HG03460 (cell line): ENCODE data around the gene ANKLE1.
"Not testable (repeated sequence)": the region's sequence is repeated elsewhere in the genome, so short reads cannot be mapped to it uniquely, and the experiment has no call there.

ENCODE experiments used
- ATAC-seq: cut with Tn5 transposase; IDR thresholded peaks from one replicate; pipeline ENCODE4 v1.9.1; 2021; ENCODE audit not compliant: unreplicated experiment

The ANKLE1 gene

DNA sequence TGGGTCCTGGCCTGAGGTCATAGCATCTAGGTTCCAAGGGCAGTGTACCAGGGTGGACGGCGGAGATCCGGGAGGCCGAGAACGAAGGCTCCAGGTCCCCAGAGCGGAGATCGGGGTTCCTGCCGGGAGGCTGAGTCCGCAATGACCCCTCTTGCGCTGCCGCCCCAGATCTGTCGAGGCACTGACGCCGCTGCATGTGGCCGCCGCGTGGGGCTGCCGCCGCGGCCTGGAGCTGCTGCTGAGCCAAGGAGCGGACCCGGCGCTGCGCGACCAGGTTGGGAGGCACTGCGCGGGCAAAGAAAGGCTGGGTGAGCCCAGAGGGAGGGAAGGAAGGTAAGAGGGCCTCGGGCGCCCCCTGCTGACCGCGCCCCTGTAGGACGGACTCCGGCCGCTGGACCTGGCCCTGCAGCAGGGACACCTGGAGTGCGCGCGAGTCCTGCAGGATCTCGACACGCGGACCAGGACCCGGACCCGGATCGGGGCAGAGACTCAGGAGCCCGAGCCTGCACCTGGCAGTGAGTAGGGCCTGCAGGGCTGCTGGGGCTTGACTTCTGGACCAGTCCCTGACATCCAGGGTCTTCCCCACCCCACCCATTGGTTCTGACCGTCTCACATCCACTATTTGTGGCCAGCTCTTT lies 906 bp downstream of the ANKLE1 start:
- peak; percentile 72 for ATAC-seq

GRCh38 chr19:17283504-17283996 lies 1.8 kb downstream of the ANKLE1 start:
- ATAC-seq, result no peak

DNA sequence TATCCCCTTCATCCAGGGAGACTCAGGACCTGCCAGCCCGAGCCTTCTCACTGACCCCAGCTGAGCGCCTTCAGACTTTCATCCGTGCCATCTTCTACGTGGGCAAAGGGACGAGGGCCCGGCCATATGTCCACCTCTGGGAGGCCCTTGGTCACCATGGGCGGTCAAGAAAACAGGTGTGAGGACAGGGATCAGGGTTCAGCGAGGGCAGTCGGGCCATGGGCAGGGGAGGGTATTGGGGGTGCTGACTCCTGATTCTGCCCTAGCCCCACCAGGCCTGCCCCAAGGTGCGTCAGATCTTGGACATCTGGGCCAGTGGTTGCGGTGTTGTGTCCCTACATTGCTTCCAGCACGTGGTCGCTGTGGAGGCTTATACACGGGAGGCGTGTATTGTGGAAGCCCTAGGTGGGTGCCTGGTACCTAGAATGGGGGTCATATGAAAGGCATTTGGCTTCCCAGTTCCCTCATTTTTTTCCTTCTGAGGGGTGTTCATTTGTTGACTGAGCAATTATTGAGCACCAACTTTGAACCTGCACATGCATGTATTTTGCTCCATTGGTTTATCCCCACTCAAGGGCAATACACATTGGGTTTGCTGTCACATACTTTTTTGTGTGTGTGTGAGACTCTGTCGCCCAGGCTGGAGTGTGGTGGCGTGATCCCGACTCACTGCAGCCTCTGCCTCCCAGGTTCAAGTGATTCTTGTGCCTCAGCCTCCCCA lies 3.9 kb downstream of the ANKLE1 start:
- ATAC-seq, result no peak

GRCh38 chr19:17286263-17286662 lies 4.6 kb downstream of the ANKLE1 start:
- no peak for ATAC-seq

DNA sequence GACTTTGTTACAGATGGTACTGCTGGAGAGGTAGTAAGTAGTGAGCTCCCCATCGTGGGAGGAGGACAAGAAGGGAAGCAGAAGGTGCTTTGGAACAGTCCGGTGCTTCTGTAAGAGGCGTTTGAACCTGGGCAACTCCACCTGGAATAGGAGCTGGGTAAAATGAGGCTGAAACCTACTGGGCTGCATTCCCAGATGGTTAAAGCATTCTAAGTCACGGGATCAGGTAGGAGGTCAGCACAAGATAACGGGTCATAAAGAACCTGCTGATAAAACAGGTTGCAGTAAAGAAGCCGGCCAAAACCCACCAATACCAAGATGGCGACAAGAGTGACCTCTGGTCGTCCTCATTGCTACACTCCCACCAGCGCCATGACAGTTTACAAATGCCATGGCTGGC lies 5.1 kb downstream of the ANKLE1 start:
- no peak for ATAC-seq

- ATAC-seq, result no peak
Observed at GRCh38 chr19:17289489-17289888, 7.8 kb downstream of the ANKLE1 start.

DNA sequence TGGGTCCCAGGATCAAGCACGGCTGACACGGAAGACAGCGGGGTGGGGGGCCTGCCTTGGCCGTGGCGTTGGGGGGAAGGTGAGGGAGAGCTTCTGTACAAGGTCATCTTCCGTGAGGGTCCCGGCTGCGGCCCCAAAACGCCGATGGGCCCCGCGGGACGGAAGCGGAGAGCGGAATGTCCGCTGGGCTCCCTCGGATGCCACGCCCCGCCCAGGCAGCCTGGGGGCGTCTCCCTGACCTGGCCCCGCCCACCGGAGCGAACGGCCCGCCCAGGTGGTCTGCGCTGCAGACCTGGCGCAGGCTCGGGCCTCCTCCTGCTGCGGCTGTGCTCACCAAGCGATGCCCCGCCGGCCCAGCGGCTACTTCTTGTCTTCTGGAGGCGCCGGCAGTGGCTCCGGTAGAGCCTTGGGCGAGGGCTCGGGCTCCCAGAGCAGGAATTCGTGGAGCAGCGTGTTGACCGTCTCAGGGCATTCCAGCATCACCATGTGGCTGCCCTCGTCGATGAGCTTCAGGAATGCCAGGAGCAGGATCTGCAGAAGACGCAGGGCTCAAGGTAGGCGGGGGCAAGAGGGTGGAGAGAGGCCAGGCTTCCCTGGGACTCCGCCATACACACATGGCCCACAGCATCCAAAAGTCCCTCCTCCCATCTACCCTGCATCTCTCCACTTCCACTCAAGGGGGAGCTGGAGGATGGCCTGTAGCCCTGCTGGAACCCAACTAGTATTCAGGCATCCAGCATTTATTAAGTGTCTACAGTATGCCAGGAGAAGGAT lies 10.8 kb downstream of the ANKLE1 start:
- peak; percentile 83 for ATAC-seq

GRCh38 chr19:17293605-17294004 lies 11.9 kb downstream of the ANKLE1 start:
- ATAC-seq, result no peak

DNA sequence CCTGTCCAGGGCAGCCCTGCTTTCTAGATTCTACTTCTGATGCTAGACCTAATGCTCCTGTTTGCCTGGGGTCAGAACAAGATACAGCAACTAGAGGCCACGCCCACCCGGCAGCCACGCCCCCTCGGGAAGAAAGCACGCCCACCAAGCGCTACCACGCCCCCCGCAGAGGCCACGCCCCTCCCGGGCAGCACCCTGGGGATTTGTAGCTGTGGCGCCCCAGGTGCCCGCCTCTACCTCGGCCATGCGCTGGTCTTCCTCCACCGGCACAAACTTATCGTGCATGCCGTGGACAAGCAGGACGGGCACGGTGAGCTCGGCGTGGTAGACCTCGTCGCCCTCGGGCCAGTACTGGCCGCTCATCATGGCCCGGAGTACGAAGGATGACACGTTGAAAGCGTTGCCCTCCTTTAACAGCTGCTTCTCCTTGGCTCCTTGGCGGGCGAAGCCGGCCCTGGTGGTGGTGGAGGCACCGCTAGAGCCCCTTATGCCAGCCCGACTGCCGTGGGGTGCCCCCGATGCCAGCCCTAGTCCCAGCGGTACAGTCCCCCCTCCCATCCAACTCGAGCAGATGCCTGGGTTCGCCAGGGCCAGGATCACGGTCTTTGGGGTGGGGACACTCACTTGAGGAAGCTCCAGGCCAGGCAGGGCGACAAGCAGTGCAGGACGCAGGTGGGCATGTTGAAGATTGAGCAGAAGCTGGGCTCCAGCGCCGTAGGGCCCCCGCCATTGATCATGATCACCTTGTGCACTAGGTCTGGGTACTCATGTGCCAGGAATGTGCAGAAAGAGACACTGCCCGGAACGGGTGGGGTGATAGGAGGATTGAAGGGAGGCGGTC lies 12.6 kb downstream of the ANKLE1 start:
- no peak for ATAC-seq

DNA sequence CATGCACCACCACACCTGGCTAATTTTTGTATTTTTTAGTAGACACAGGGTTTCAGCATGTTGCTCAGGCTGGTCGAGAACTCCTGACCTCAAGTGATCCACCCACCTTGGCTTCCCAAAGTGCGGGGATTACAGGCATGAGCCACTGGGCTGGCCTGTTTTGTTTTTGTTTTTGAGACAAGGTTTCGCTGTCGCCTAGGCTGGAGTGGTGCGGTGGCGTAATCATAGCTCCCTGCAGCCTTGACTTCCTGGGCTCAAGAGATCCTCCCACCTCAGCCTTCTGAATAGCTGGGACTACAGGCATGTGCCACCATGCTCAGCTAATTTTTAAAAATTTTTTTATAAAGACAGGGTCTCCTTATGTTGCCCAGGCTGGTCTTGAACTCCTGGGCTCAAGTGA lies 13.8 kb downstream of the ANKLE1 start:
- not testable (repeated sequence) for ATAC-seq

GRCh38 chr19:17296273-17296672 lies 14.6 kb downstream of the ANKLE1 start:
- ATAC-seq, result no peak

- no peak for ATAC-seq
Observed at GRCh38 chr19:17296976-17297375, 15.3 kb downstream of the ANKLE1 start.

DNA sequence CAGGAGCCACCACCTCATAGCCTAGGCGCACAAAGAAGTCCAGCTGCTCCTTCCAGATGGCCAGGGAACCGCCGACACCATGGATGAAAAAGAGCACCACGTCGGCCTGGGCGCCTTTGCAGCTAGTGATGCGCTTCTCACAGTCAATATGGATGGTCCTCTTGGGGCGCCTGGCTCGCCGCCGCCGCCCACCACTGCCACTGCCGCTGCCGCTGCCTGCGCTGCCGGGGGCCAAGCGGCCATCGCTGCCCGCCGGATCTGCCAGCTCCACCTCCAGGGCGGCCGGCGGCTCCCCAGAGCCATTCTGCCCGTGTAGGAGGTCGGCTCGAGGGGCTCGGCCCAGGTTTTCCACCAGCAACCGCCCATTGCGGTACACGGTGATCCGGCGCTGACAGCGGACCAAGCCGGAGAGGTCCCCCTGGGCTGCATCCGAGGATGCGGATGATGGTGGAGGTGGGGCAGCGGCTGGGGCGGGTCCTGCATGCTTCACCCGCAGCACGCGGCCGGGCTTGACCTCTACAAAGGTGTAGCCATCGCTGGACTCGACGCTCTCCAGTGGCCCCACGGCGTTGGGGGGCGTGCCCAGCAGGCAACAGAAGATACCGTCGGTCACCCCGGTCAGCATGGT lies 19.4 kb downstream of the ANKLE1 start:
- no peak for ATAC-seq

- no peak for ATAC-seq
Observed at GRCh38 chr19:17302391-17303166, 20.9 kb downstream of the ANKLE1 start.

GRCh38 chr19:17303167-17303939 lies 21.7 kb downstream of the ANKLE1 start, which contains the start of gene ABHD8:
Gene ABHD8, minus strand, starts transcription at chr19:17303425. Its CDS starts 1,809 bp downstream, at chr19:17301616.
- ATAC-seq, result peak; percentile 44

DNA sequence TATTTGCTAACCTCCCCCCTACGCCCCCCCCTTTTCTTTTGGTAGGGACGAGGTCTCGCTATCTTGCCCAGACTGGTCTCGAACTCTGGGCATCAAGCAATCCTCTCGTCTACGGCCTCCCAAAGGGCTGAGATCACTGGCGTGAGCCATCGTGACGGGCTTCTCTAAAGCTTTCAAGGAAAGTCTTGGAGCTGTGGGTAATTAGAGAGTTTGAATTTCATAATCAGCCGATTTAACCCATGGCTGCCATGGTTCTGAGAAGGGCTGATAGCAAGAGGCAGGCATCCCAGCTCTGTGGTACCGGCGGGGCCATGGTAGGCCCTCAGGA lies 22.2 kb downstream of the ANKLE1 start:
- no peak for ATAC-seq

DNA sequence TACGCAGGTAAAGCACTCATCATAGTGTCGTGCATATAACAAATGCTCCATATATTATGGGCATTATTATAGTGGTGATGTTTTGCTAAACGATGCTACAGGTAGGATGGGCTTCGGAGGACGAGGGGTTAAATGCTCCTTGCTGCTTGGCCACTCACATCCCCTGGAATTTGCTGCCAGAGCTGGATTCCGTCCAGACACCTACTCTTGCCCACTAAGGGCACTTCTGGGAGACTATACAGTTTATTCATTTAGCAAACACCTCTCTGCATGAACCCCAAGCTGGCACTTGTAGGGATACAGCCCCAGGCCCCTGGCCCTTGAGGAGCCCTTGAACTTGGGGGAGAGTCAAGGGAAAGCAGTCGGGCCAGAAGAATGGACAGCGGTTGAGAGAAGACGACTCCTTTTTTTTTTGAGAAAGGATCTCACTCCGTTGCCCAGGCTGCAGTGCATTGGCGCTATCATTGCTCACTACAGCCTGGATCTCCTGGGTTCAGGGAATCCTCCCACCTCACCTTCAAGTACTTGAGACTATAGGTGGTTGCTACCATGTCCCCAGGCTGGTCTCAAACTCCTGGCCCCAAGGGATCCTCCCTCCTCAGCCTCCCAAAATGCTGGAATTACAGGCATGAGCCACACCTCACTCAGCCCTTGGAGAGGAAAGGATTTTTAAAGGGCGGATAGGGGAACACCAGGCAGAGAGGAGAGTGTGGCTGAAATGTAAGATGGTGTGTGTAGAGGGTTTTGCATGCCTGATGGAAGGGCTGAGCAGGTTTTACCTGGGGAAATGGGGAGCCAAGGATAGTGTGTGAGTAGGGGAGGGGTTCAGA lies 22.9 kb downstream of the ANKLE1 start:
- no peak for ATAC-seq

DNA sequence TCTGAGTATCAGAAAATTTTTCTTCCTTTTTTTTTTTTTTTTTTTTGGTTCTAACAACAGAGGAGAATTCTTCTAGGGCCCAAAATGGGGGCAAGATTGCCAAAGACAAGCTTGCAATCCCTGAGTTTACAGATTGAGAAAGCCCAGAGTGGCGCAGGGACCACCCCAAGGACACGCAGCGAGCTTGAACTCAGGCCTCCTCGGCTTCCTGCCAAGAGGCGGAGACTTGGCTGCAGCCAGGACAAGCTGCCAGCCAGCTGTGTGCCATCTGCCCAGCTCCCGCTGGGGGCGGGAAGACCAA lies 23.5 kb downstream of the ANKLE1 start:
- ATAC-seq, result no peak
